ENCODE results near the gene ZNF23. TPM values are rescaled to one million over a fixed set of nuclear protein-coding genes. Genes with fewer than 3 reads are reported as not detected.
"Not testable (repeated sequence)": the region's sequence is repeated elsewhere in the genome, so short reads cannot be mapped to it uniquely, and the experiment has no call there.

Gene ZNF23
- 2.9 and 6.5 TPM in 2 replicates for total RNA-seq (2014; rRNA removed; shearing (Covaris generic))

DNA sequence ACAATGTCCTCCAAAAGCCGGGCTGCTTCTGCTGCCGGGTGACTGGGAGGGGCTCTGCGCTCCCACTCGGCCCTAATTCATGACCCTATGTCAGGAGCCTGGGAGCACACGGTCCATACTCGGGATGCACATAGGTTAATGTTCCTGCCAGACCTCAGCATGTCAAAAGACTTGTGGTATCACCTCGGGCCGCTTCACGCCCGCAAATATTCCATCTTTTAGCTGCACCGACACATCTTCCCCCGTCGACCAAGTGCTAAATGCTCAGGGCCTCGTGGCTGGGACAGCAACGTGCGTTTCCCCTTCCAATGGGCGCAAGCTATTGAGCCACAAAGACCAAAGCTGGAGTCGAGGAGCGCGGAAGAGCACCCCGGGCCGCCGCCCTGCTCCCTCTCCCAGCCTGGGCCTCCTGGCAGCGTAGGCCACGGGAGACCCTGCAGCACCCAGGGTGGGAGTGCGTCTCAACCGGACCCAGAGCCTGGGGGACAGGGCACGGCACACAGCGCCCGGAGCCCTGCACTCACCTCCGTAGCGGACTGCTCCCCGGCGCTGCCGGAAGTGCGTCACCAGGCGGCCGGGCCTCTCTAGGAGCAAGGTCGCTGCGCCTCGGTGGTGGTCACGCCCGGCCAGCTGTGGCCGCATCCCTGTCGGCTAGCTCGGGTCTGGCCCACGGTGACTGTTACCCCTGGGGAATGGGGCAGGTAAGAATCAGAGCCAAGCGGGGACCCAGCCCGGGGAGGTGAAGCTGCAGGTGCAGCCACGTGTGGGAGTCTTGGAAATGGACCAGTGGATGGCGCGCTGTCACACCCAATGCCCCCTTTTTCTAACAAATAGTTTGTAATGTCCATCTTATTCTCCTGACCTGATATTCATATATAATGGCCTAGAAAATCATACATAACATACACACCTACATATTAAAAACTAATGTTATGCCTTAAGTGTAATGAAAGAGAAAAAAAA lies at the start of gene ZNF23:
ZNF23 (minus strand) TSS at position 562 of the 963 bp plus-strand sequence. CDS start 5,451 bp downstream, outside the sequence.
- DNase-seq (ENCODE audit: low spot score), result peak; percentile 73

DNA sequence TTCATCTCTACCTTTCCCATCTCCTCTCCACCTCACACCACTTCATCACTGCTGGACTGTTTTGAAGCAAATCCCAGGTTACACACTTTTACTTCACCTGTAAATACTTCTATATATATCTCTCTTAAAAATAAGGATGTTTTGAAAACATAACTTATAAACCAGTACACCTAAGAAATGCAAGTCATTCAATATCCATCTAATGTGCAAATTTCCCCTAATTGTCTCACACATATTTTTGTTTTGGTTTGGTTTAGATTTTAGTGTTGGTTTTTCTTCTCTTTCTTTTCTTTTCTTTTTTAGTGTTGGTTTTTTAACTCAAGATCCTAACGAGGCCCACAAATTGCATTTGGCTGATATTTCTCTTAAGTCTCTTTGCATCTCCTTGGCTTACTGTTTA lies 45.0 kb upstream of the ZNF23 start:
- DNase-seq (ENCODE audit: low spot score), result no peak

- no peak for DNase-seq (ENCODE audit: low spot score)
Observed at GRCh38 chr16:71504901-71505300, 42.9 kb upstream of the ZNF23 start.

DNA sequence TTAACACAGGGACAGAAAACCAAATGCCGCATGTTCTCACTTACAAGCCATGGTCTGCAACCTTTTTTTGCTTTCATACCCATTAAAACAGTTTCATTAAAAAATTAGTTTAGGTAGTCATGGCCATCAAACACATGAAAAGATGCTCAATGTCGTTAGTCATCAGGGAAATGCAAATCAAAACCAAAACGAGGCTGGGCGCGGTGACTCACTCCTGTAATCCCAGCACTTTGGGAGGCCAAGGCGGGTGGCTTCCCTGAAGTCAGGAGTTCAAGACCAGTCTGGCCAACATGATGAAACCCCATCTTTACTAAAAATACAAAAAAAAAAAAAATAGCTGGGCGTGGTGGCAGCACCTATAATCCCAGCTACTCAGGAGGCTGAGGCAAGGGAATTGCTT lies 42.0 kb upstream of the ZNF23 start:
- not testable (repeated sequence) for DNase-seq (ENCODE audit: low spot score)

DNA sequence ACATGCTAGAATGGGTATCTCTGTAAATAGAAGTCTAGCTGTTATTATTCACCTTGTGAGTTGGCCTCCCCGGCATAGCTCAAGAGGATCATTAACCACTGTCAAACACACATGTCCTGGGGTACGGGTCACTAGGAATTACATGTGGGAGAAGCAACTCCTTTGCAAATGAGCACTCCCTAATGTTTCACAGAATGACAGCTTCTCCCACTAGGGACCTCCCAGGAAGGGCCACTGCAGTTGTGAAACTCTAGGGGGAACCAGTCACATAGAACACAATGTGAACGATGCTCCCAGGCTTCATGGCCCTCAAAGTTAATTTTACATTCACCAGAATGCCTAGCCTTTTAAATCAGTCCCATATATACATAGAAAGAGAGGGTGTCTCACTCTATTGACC lies 39.5 kb upstream of the ZNF23 start:
- peak; percentile 35 for DNase-seq (ENCODE audit: low spot score)

DNA sequence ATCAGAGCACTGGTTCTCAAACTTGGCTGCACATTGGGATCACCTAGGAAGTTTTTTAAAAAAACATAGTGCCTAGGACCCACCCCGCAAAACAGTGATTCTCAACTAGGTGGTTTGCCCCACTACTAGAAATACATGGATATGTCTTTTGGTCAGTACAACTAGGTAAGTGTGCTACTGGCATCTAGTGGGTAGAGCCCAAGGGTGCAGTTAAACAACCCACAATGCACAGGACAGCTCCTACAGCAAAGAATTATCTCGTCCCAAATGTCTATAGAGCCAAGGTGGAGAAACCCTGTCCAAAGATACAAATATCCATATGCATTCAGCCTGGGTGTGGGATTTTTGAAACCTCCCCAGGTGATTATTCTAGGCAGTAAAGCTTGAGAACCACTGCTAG lies 38.9 kb upstream of the ZNF23 start:
- no peak for DNase-seq (ENCODE audit: low spot score)

- DNase-seq (ENCODE audit: low spot score), result peak; percentile 73
Observed at GRCh38 chr16:71499775-71500364, 37.8 kb upstream of the ZNF23 start.

DNA sequence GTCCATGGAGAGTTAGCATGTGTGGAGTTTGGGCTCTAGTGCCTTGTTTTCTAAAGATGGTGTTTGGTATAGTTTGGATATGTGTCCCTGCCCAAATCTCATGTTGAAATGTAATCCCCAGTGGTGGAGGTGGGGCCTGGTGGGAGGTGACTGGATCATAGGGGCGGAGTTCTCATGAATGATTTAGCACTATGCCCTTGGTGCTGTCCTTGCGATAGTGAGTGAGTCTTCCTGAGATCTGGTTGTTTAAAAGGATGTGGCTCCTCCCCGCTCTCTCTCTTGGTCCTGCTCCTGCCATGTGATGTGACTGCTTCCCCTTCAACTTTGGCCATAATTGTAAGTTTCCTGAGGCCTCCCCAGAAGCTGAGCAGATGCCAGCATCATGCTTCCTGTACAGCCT lies 36.0 kb upstream of the ZNF23 start:
- DNase-seq (ENCODE audit: low spot score), result no peak

DNA sequence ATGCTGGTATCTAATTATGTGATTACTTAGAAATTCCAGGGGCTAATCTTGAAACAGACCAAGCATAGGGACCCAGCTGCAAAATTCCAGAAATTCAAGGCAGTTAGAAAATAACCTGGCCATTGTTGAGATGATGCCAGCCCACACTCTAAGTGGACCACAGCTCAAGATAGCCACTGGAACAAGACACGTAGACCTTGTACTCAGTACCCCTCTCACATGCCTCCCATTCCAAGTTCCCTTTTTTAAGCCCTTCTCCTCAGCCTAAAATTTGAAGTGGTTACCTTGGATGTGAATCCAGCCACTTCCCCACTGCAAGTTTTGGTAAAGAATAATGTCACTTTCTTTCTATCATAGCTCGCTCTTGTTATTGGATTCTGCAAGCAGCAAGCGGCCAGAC lies 31.2 kb upstream of the ZNF23 start:
- DNase-seq (ENCODE audit: low spot score), result no peak

GRCh38 chr16:71492786-71493185 lies 30.7 kb upstream of the ZNF23 start:
- no peak for DNase-seq (ENCODE audit: low spot score)

DNA sequence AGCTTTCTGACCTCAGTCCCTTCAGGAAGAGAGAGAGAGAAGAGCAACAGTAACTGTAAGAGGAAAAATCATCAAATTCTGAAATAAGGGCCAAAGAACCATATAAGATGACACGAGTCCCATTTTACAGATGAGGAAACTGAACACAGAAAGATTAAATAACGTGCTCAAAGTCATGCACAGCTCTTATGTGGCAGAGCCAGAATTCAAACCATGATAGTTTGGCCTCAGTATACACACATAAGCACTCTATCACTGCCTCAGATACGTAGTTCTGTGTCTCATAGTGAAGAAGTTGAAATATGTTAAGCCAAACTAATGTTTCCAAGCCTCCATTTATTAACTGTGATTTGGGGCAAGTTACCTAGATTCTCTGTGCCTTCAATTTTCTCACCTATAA lies 29.0 kb upstream of the ZNF23 start:
- no peak for DNase-seq (ENCODE audit: low spot score)

- DNase-seq (ENCODE audit: low spot score), result no peak
Observed at GRCh38 chr16:71490361-71490760, 28.3 kb upstream of the ZNF23 start.

DNA sequence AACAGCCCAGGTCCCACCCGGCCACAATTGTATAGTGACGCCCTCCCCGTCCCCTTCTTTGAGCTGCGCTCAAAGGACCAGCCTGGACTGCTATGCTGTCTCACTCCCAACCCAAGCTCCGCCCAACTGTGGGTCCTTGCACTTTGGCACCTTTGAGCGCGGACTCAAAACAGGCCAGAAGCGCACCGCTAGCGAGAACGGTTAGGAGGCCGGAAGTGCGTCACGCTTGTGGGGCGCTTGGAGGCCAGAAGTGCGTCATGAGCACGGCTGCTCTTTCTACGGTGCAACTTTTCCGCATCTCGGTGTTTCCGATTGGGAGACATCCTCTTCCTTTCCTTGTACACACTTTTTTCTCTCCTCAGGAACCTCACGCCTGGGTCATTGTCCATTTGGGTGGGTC lies 27.1 kb upstream of the ZNF23 start, which contains the start of gene ZNF19:
ZNF19 (minus strand) TSS at position 203 of the 400 bp plus-strand sequence. CDS start 7,210 bp downstream, outside the sequence.
- DNase-seq (ENCODE audit: low spot score), result no peak

- DNase-seq (ENCODE audit: low spot score), result peak; percentile 92
Observed at GRCh38 chr16:71484006-71484893, 22.2 kb upstream of the ZNF23 start.

DNA sequence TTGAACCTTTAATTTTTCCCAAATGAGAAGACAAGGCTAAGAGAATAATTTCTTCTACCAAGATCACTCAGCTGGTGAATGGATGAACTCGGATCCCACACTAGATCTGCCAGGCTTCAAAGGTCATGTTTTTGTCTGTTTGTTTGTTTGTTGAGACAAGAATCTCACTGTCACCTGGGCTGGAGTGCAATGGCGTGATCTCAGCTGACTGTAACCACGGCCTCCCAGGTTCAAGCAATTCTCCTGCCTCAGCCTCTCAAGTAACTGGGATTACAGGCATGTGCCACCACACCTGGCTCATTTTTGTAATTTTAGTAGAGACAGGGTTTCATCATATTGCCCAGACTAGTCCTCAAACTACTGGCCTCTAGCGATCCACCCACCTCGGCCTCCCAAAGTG lies 20.5 kb upstream of the ZNF23 start:
- no peak for DNase-seq (ENCODE audit: low spot score)

- DNase-seq (ENCODE audit: low spot score), result no peak
Observed at GRCh38 chr16:71480956-71481355, 18.9 kb upstream of the ZNF23 start.

GRCh38 chr16:71479420-71479819 lies 17.4 kb upstream of the ZNF23 start:
- peak; percentile 60 for DNase-seq (ENCODE audit: low spot score)

DNA sequence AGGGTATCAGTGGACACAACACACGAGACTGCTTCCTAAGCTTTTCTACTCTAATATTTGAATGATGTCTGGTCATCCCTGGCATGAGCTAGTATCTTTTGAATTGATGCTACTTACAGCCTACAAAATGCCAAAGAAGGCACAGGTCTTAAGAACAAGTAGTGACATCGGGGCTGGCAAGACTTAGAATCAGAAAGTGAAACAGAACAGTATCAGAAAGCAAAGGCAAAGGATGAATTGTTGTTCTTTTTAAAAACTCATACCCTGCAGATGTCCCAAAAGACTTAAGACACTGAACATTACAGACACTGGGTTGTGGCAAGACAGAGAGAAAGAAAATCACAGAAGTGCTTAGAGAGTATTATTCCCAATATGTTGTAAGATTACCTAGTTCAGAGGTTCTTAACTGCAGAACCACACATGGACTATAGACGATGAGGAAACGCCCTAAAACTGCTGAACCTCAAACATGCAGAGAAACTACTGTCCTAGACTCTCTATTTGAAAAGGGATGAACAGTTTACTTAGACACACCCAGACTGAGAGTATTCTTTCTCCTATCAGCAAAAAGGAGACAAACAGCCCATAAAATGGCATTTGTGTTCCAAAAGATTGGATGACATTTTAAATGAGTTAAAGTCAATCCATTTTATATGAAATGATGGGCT lies 14.5 kb upstream of the ZNF23 start:
- no peak for DNase-seq (ENCODE audit: low spot score)

GRCh38 chr16:71474864-71475263 lies 12.8 kb upstream of the ZNF23 start:
- no peak for DNase-seq (ENCODE audit: low spot score)

GRCh38 chr16:71473891-71474290 lies 11.8 kb upstream of the ZNF23 start:
- DNase-seq (ENCODE audit: low spot score), result no peak

DNA sequence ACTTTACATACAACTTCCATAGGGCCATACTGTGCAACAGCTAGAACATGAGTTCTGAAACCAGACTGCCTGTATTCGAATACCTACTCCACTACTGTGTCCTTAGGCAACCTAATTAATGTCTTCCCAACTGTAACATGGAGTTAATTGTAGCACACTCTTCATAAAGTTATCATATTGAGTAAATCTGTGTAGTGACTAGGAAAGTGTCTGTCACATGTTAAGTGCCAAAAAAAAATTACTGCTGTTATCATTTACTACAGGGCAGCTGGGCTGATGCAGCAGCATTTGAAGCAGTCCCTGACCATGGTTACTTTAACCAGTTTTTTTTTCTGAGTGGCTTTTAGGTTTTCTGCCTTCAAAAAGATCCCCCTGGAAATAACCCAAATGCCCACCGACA lies 10.9 kb upstream of the ZNF23 start:
- no peak for DNase-seq (ENCODE audit: low spot score)
